ENCODE data around the gene UNC5C.

GRCh38 chr4:95285797-95286196 is 263.0 kb downstream of the UNC5C start:
- TF ChIP-seq ZNF274 (IDR thresholded peaks at IDR 0.05; ENCODE audit: insufficient read depth, insufficient read length) (no peak), CHD2 (IDR thresholded peaks at IDR 0.05; ENCODE audit: borderline replicate concordance, low read depth, low read length) (no peak), NR2C2 (IDR thresholded peaks at IDR 0.05; ENCODE audit: borderline replicate concordance, control insufficient read depth, insufficient read length, low read depth) (no peak), FOS (IDR thresholded peaks at IDR 0.05; ENCODE audit: borderline replicate concordance, extremely low read depth, insufficient read length) (no peak), BHLHE40 (IDR thresholded peaks at IDR 0.05; ENCODE audit: borderline replicate concordance in 1 of 2, low read depth in 2 of 2, low read length in 1 of 2) (no peak), KAT2A (conservative IDR thresholded peaks at IDR 0.05; ENCODE audit: control insufficient read depth, low read depth, low read length) (no peak), JUNB (IDR thresholded peaks at IDR 0.05) (no peak), ATF7 (IDR thresholded peaks at IDR 0.05; ENCODE audit: low read depth) (no peak)

All from GM12878 (cell line).